ENCODE data around the gene TNS2. TPM values are rescaled to one million over a fixed set of nuclear protein-coding genes. Genes with fewer than 3 reads are reported as not detected.

Gene TNS2
- total RNA-seq, 1 donor from 2014 or later: 2.5 TPM

- intact Hi-C loops (cut with micrococcal nuclease): no loop called here
Measured at GRCh38 chr12:53042607-53043454, 7.0 kb upstream of the TNS2 start.

- intact Hi-C loops (cut with micrococcal nuclease): no loop called here
Measured at GRCh38 chr12:53044052-53044581, 5.7 kb upstream of the TNS2 start.

- intact Hi-C loops (cut with micrococcal nuclease): no loop called here
Measured at GRCh38 chr12:53044896-53045695, 4.8 kb upstream of the TNS2 start.

GRCh38 chr12:53045696-53046045 lies 4.2 kb upstream of the TNS2 start:
- intact Hi-C loops (cut with micrococcal nuclease): loop anchor here (1.0 to 2.0 kb wide), 3 partner anchors 7 to 39 kb away; partner anchors contain the start of gene EIF4B

- intact Hi-C loops (cut with micrococcal nuclease): loop anchor here (1.0 to 2.0 kb wide), 3 partner anchors 8 to 40 kb away; partner anchors contain the start of gene EIF4B
Measured at GRCh38 chr12:53046655-53047220, 3.1 kb upstream of the TNS2 start.

GRCh38 chr12:53047221-53048032 lies 2.4 kb upstream of the TNS2 start:
- intact Hi-C loops (cut with micrococcal nuclease): loop anchor here (2.0 kb wide), 1 partner anchor 41 kb away; the partner anchor contains the start of gene EIF4B

GRCh38 chr12:53048033-53048779 lies 1.7 kb upstream of the TNS2 start:
- intact Hi-C loops (cut with micrococcal nuclease): no loop called here

GRCh38 chr12:53048780-53049401 lies 974 bp upstream of the TNS2 start:
- intact Hi-C loops (cut with micrococcal nuclease): no loop called here

GRCh38 chr12:53050426-53051057 lies 677 bp downstream of the TNS2 start:
- intact Hi-C loops (cut with micrococcal nuclease): no loop called here

- intact Hi-C loops (cut with micrococcal nuclease): no loop called here
Measured at GRCh38 chr12:53051058-53051880, 1.4 kb downstream of the TNS2 start.

- intact Hi-C loops (cut with micrococcal nuclease): no loop called here
Measured at GRCh38 chr12:53051881-53052412, 2.1 kb downstream of the TNS2 start.

- intact Hi-C loops (cut with micrococcal nuclease): no loop called here
Measured at GRCh38 chr12:53052419-53053217, 2.8 kb downstream of the TNS2 start.

GRCh38 chr12:53053218-53054111 lies 3.6 kb downstream of the TNS2 start:
- intact Hi-C loops (cut with micrococcal nuclease): loop anchor here (1.0 kb wide), 7 partner anchors 7 to 674 kb away; partner anchors contain the start of genes AAAS, CALCOCO1, EIF4B and SPRYD3

- intact Hi-C loops (cut with micrococcal nuclease): loop anchor here (1.0 kb wide), 7 partner anchors 8 to 673 kb away; partner anchors contain the start of genes AAAS, CALCOCO1, EIF4B and SPRYD3
Measured at GRCh38 chr12:53054112-53054878, 4.4 kb downstream of the TNS2 start.

Data from T-helper 1 cell treated with Interleukin-12 subunit alpha and Interleukin-12 subunit beta and Interleukin-4 antibody, amounts not matched to agents 30 ng/mL and 1 ng/mL, for 36 hours (primary cell).